ENCODE data around the gene ADAMTSL3.
"Not testable (repeated sequence)": the region's sequence is repeated elsewhere in the genome, so short reads cannot be mapped to it uniquely, and the experiment has no call there.

The ADAMTSL3 gene

DNA sequence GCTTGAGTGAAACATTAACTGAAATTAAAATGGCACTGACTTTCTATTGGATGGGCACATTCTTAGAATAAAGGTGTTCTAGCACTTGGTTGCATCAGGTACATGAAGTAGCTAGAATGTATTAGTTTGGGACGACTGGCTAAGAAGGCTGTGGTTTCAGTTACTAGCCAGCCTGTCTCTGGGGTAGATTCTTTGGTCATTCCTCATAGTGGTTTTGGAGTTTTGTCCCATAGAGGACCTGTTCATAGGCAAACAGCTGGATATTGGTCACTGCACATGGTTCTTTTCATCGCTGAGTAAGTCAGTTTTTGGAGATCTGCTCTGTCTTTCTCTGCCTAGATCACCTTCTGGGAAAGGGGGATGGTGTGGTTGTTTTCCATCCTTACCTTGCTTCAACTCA lies 55.3 kb downstream of the ADAMTSL3 start:
- no peak for DNase-seq

DNA sequence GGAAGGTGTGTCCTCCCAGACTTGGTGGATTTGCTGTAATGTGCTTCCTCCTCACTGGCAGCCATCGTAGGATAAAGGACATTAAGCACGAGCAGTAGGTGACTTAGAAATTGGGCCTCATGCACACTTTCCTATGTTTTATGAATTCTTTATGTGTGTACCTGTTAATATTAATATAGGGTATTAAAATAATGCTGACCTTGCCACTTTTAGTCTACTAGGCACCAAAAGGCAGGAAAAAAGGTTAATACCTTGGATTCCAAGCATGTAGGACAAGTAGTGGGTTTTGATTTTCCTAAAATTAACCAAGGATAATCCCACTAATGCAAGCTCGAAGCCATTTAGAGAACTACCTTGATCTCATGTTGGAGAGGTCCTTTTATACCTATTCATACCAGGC lies 55.9 kb downstream of the ADAMTSL3 start:
- DNase-seq = no peak

DNA sequence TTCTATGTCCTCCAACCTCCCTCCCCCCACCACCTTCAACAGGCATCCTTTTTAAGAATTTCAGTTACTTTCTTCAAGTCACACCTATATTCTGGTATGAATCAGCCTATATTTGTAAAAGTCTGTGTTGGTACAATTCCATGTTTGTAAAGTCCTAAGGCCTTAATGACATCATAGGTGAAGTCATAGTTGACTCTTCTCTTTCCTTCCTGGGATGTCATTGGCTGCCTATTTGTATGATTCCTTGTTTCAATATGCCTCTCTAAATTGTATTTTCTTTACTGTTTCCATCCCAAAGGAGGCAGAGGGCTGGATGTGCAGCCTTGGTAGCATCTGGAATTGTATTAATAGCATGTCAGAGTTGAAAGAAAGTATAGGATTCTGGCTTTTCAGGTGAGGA lies 56.5 kb downstream of the ADAMTSL3 start:
- no peak for DNase-seq

DNA sequence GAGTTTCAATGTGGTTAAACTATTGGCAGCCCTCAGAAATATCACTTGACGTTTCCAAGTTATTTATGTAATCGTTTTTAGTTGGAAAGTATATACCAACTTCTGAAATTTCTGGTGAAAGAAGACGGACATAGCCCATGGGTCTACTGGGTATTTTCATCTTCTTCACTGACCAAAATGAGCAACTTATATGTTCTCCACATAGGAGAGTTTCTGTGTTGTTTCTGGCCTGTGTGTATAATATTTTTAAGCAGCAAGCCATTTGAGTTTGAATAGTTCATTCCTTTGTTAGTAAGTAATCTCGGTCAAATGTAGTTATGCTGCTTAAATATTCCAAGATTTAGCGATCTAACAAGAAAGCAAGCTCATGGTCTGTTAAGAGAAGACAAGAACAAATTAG lies 57.3 kb downstream of the ADAMTSL3 start:
- no peak for DNase-seq

DNA sequence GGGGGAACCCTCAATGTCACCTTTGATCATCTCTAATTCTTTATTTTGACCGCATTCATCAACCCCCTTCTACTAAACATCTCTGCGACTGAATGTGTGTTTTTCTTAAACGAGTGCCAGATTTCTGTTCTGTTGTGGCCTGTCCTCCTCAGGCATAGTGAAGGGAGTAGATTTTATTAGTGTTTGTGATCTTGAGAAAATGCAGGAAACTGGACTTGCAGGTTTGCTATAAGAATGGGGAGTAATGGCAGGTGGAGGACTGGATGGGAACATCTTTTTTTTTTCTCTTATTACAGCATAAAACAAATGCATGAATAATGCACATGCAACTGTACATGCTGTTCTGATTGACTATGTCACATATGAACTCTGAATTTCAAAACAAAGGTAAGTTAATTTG lies 59.3 kb downstream of the ADAMTSL3 start:
- no peak for DNase-seq

DNA sequence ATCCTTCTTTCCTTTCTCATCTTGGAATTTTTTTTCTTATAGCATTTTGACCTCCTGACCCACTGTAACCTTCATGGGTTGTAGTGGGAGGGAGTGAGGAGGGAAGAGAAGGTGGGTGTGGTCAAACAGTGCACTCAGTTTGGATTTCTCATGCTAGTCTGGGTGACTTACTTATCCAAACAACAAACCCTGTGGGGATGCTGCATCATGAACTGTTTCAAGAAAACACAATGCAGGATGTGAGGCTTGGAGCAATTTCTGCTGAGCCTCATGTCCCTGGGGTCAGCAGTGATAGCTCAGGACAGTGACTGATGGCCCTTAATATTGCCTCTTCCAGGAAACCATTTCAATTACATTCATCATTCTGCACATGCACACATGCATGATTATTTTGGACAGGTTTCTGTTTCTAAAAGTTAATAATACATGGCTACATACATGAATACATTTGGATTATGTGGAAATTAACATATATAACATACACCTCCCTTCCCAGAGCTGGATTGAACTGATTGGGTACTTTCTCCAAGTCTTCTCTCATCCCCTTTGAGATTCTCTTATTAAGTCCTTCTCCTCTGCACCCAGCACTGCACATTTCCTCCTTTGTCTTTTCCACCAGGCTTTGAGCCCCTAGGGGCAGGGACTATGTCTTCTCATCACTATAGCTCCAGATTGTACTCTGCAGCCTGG lies 61.2 kb downstream of the ADAMTSL3 start:
- DNase-seq = no peak

DNA sequence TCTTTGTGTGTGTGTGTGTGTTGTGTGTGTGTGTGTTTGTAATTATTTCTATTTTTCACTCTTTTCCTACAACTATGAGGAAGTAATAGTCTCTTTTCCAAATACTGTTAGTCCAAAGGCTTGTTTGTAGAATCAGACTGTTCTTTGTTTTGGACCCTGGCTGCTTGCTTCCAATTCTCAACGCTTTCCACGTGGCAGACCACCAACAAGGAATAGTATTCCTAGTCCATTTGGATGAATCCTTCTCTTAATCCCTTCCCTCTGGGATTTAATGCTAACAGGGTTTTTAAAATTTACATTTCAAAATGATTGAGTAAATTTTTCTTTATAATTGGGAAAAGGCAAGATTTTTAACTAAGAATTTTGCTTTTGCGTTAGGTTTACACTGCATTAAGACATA lies 62.7 kb downstream of the ADAMTSL3 start:
- DNase-seq = no peak

DNA sequence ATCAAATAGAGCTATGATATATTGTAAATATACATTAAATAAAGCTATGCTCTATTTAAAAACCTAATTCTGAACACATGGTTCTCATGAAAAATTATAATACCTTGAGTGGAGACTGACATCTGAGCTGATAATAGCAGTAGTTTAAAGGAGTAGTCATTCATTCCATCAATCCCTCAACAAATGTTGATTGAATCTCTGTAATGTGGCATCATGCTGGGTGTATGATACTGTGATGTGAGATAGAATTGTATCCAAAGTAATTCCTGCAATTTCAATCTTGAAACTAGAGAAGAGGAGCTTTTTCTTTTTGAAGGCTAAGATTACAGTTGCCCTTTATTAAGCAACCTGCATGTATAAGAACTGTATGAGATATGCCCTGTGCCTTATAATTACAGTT lies 63.1 kb downstream of the ADAMTSL3 start:
- no peak for DNase-seq

DNA sequence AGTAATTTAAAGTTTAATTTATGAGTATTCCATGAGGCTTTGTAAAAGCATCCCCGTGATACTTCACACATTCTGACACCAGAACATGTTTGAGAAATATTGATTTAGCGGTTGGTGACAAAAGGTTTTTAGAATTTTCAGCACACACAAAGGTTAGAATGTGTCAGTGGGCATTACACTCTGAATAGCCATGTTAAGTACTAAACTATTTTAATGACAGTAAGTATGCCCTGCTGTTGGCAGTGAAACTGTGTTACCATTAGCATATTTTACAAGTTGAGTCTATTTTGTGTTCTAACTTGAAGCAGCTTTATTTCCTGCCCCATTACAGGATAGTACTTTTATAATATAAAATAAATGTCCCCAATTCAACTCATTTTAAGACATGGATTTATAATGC lies 66.5 kb downstream of the ADAMTSL3 start:
- no peak for DNase-seq

DNA sequence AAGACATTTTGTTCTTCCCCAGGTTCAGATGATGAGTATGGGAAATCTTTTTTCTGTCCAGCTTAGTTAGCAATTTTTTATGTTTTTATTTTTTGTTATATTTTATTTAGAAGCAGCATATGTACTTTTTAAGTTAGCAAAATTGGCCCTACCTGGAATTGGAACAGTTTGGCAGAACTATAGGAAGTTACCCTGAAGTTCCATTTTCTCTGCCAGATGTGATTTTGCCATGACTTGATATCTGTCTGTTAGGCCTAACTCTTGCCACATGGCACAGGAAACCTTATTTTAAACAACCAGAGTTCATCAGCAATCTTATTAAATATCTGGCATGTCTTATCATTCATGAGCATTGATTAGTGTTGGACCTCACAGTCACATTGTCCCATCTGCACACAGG lies 67.1 kb downstream of the ADAMTSL3 start:
- no peak for DNase-seq

DNA sequence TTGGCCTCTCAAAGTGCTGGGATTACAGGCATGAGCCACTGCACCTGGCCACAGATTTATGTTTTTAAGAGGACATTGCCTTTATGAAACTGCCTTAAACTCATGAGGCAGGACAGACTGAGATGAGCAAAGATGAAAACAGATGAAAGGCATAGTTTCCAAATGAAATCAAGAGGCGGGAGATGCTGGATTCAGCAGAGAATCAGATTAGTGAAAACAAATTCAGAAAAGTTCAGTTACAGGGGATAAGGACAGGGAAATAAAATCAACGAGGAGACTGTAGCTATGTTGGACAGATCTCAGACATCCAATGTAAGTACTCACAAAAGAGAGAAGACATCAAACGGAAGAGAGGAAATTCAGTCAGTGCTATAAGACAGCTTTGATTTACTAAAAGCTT lies 68.1 kb downstream of the ADAMTSL3 start:
- no peak for DNase-seq

DNA sequence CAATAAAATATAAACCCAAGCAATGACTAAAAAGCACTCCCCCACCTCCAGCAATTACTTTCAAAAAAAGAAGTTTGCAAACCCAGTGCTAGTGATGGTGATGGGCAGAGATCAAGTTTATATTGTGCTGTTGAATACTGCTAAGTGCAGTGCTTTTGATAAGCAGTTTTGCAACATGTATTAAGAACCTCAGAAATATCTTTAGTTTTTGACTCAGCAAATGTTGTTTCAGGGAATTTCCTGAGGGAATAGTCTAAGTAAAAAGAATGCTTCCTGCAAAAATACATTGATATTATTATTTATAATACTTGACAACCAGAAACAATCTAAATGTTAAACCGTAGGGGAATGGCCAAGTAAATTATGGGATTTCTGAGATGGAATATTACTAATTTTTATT lies 69.3 kb downstream of the ADAMTSL3 start:
- DNase-seq = no peak

DNA sequence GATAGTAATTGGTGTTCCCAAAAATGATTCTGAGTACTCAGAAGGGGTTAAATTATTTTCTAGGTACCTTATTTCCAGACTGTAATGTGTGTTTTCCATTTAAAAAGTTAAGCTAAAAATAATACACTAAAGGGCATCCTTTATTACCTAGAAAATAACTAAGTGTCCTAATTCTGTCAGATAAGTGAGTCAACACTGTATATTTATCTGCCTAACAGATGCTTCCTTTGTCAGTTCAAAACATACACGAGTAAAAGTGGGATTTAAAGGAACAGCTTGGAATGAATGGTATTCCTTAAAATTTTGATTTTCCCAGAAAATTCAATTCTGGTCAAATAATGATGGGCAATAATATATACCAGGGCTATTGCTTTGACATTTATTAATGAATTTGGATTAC lies 78.3 kb downstream of the ADAMTSL3 start:
- no peak for DNase-seq

DNA sequence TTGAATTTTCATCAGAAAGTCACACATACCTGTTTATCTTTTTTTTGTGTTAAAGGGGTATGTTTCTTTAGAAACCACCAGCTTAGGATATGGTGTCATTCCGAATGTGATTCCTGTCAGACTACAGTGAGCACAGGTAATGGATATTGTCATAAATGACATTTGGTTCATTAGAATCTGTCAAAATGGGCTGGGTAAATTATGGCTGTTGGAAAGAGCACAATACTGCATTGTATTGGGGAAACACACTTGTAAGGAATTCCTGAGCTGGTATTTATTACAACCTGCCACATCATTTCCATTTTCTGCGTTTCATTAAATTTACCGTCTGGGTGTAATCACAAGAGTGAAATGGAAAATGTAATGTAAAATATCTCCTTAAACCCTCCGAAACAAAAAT lies 78.8 kb downstream of the ADAMTSL3 start:
- no peak for DNase-seq

DNA sequence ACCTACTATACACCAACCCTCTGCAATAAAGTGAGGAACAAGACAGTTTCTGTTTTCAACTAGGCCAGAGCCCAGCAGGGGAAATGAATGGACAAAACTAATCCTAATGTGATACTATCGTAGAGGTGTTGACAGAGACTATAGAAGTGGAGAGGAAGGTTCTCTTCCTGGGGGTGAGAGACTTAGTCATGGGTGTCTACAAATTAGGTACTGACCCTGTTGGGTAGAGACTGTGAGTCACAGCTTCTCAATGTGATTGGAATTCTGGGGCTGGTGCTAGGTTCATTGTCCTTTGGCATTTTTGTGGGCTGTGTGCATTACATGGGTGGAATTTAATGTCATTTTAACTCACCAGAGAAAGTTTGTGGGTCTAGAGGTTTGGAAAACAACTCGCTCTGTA lies 79.3 kb downstream of the ADAMTSL3 start:
- no peak for DNase-seq

DNA sequence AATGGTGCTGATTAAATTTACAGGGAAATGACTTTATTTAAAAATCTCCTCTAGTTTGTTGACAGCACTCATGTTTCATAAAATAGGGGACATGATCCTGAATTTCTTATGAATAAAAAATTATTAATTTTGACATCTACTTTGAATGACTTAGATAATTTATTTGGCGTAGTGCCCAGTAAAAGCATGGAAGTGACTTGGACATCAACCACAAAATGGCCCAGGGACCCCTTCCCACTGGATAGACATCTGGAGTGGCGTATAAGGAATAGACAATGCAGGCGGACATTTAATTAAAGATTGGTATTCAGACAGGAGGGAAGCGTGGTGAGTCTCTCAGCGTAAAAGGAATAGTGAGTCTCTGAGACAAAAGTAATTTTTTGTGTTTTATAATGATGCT lies 79.8 kb downstream of the ADAMTSL3 start:
- DNase-seq = no peak

DNA sequence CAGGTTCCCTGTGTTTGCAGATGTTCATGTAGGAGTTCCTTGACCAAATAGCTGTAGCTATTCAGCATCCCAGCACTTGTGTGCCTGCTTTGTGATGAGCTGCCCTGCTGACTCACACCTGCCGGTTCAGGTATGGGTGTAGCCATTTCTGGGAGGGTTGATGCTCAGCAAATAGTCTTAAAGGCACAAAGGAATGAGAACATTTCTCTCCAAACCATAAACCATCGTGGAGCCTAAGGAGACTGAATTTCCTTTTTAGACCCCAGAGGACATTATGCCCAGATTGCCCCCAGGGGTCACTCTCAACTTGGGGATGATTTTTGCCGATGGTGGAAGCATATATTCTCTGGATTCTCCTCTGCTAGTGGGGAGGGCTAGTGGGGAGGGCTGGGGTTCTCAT lies 80.6 kb downstream of the ADAMTSL3 start:
- no peak for DNase-seq

DNA sequence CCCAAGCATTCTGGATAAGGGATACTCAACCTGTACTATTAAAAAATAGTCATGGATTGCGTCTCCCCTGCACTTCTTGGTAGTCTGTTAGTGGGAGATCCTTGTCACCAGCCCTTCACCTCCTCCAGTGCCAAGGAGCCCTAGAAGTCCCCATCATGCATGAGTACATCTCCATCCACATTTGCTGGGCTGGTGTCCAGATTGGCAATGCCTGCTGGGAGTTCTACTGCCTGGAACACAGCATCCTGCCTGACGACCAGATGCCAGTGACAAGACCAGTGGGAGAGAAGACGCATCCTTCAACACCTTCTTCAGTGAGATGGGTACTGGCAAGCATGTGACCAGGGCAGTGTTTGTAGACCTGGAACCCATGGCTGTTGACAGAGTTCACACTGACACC lies 85.7 kb downstream of the ADAMTSL3 start:
- no peak for DNase-seq

DNA sequence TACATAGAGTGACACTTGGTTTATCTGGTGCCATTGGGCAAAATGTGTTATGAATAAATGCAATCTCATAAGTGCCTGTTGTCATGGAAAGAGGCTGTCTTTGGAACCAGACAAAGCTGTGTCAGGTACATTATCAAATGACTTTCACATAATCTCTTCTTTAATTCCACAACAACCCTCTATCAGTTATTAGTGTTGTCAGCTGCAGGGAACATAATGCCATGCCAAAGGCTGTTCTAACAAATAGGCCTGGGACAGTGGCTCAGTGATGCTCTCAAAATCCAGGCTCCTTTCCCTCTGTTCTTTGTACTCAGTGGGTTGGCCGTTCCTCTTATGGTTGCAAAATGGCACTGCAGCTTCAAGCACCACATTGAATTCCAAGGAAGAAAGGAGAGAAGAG lies 91.8 kb downstream of the ADAMTSL3 start:
- DNase-seq = no peak

DNA sequence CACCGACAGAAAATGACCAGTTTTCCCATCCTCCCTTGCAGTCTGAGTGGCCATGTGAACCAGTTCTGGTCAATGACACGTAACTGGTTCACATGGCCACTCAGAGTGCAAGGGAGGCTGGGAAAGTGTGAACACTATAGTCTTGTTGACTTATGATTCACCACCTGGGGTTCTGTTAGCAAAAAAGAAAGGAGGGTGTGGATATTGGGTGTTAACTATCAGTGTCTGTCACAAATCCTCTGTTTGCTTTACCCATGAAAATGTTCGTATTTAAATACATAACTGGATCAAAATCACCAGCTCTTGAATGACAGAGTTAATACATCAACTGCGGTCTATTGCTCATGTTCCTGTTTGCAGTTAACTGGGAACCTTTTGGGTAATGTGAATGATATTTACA lies 92.3 kb downstream of the ADAMTSL3 start:
- no peak for DNase-seq

DNA sequence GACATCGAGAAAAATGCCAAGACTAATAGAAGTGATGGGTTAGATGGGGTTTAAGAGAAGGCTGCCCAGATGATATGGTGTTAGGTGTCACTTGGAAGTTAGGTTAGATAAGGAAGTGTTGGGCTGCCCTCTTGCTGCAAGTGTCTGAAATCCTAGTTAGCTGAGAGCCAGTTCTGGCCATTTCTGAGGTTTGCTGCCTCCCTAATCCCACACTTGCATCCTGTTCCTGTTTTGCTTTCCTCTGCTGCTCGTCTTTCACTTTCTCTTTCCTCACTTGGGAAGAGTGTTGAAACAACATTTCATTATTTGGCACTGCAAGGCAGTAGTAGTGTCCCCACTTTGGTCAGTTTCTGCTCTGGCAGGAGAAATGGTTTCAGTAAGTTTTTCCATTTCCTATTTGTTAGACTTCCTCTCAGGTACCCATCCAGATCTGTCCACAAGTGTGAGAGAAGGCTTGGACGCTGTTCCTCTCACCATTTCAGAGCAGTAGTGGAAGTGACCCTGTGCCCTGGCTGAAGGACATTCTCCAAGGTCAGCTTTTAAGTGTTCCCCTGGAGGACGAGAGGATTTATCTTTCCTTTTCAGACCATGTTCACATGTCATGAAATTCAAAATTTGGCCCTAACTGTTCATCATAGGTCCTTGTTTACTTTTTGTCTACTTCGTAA lies 93.3 kb downstream of the ADAMTSL3 start:
- no peak for DNase-seq

DNA sequence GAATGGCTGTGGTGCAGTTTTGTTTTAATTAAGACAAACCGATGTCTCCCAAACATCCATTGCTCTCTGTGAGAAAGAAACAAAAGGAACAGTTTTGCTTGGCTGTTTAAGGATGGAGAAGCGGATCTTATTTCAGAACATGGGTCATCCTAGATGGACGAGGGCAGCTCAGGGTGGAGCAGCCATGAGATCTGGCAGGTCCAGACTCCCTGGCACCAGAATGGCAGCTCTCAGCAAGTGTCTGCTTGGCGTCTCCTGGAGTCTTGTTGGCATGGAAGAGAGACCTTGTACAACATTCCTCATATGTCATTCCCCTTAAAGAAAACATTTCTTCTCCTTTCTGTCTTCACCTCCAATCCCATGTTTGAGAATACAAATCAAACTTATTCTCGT lies 93.8 kb downstream of the ADAMTSL3 start:
- no peak for DNase-seq

DNA sequence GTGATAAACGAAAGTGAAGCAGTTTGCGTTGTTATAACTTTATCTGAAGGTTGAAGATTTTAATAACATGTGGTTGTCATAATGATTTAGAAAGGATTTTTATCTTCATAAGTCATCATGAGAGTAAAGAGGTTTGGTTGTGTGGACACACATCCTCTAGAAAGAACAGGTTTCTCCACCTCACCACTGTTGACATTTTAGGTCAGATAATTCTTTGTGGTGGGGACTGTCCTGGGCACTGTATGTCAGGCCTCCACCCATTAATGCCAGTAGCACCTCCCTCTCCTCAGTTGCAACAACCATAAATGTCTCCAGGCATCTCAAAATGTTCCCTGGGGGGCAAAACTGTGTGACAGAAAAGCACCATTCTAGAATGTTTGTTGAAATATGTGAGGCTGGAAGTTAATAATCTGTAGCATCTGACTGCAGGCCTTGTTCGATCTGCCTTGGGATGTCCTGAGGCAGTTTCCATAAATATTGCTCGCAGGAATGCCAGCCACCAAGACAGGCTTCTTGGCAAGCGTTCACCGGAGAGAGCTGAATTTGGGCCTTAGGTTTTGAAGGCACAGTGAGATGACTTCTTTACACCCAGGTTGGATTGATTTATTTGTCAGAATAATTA lies 100.1 kb downstream of the ADAMTSL3 start:
- DNase-seq = no peak

DNA sequence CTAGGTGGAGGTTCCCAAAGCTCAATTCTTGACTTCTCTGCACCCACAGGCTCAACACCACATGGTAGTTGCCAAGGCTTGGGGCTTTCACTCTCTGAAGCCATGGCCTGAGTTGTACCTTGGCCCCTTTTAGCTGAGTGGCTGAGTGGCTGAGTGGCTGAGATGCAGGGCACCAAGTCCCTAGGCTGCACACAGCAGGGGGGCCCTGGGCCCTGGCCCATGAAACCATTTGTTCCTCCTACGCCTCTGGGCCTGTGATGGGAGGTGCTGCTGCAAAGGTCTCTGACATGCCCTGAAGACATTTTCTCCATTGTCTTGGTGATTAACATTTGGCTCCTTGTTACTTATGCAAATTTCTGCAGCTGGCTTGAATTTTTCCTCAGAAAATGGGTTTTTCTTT lies 103.4 kb downstream of the ADAMTSL3 start:
- not testable (repeated sequence) for DNase-seq

DNA sequence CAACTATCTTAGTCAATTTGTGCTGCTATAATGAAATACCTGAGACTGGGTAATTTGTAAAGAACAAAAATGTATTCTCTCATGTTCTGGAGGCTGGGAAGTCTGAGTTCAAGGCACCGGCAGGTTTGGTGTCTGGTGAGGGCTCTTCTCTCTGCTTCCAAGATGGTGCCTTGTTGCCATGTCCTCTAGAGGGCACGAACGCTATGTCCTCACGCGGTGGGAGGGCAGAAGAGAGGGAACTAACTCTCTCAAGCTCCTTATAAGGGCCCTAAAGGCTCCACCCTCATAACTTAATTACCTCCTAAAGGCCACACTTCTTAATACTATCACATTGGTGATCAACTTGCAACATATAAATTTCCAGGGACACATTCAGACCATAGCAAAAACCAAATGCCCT lies 108.4 kb downstream of the ADAMTSL3 start:
- no peak for DNase-seq

Data from CD4-positive, alpha-beta T cell treated with Interleukin-4 for 4 hours (primary cell).